Panc1 (cell line): ENCODE data around the gene MED9. TPM values are rescaled to one million over a fixed set of nuclear protein-coding genes. Genes with fewer than 3 reads are reported as not detected.

Source experiments
- ATAC-seq: fragments of 200-7000 bp; cut with Tn5 transposase; 2 replicates; pipeline ENCODE4 v1.9.1; 2020; ENCODE audit warnings: mild to moderate bottlenecking, moderate library complexity
- BruUV-seq: library from RNA; stranded (reverse); fragments of 400-500 nt; replicated peaks from 2 replicates; lab custom pipeline; 2021; lab: Mats Ljungman, UMichigan
- CTCF ChIA-PET: fragments of 300-600 bp; sonication (Branson Sonifier 250); formaldehyde crosslinking; loops from one replicate; lab custom pipeline; 2022; ENCODE audit warnings: antibody characterized with exemption; lab: Charles Lee
- POLR2A ChIA-PET: fragments of 300-600 bp; sonication (Branson Sonifier 250); formaldehyde crosslinking; loops from one replicate; lab custom pipeline; 2022; ENCODE audit warnings: antibody characterized with exemption; lab: Charles Lee
- DNase-seq: peaks from one replicate; pipeline ENCODE4 v3.0.0-alpha.2; 2010; ENCODE audit warnings: low read depth, low spot score
- H3K27ac ChIP-seq: 2 replicates; pipeline ENCODE4 v1.5.1; 2011; ENCODE audit warnings: mild to moderate bottlenecking, low read length, inconsistent platforms
- H3K27me3 ChIP-seq: fragments of 200-500 bp; sonication (Bioruptor generic); 2 replicates; pipeline ENCODE4 v1.6.0; 2014; ENCODE audit warnings: low read length, inconsistent platforms; ENCODE audit not compliant: control insufficient read depth, insufficient read depth
- H3K36me3 ChIP-seq: fragments of 200-500 bp; sonication (Bioruptor generic); 2 replicates; pipeline ENCODE4 v1.5.1; 2014; ENCODE audit warnings: inconsistent platforms, mild to moderate bottlenecking, low read length, moderate library complexity; ENCODE audit not compliant: control insufficient read depth, insufficient read depth
- H3K4me1 ChIP-seq: 2 replicates; pipeline ENCODE4 v1.5.1; 2011; ENCODE audit warnings: inconsistent platforms, mild to moderate bottlenecking, low read length, moderate library complexity; ENCODE audit not compliant: control insufficient read depth, insufficient read depth
- H3K4me3 ChIP-seq, 2 experiments: 2 replicates each; pipeline ENCODE4 v1.5.1; 2011 to 2012; ENCODE audit warnings: low read depth in 2 of 2, low read length in 2 of 2, mild to moderate bottlenecking in 2 of 2, inconsistent platforms in 1 of 2, moderate library complexity in 1 of 2
- H3K9me3 ChIP-seq: fragments of 200-500 bp; sonication (Bioruptor generic); 2 replicates; pipeline ENCODE4 v1.5.1; 2014; ENCODE audit warnings: low read depth, mild to moderate bottlenecking, inconsistent platforms, low read length, moderate library complexity; ENCODE audit not compliant: control insufficient read depth, insufficient read depth
- POLR2AphosphoS5 ChIP-seq: IDR thresholded peaks from 2 replicates; pipeline ENCODE4 v1.6.1; 2012; ENCODE audit warnings: mild to moderate bottlenecking, low read depth, low read length, moderate library complexity
- REST ChIP-seq, 2 experiments: IDR thresholded peaks; 2 replicates each; pipeline ENCODE4 v1.6.1; 2011 to 2012; ENCODE audit warnings: low read depth in 2 of 2, control low read depth in 1 of 2, low read length in 1 of 2, mild to moderate bottlenecking in 1 of 2, moderate library complexity in 1 of 2; ENCODE audit not compliant: insufficient read depth in 1 of 2
- SIN3A ChIP-seq: IDR thresholded peaks from 2 replicates; pipeline ENCODE4 v1.6.1; 2012; ENCODE audit warnings: low read depth, mild to moderate bottlenecking, low read length, moderate library complexity, borderline replicate concordance; ENCODE audit not compliant: insufficient read depth
- TCF7L2 ChIP-seq: IDR thresholded peaks from 2 replicates; pipeline ENCODE4 v1.6.1; 2011; ENCODE audit warnings: mild to moderate bottlenecking, low read depth, low read length, inconsistent platforms
- in situ Hi-C: cut with HindIII; loops from 2 replicates; pipeline ENCODE4 v1.10.0; 2016; ENCODE audit warnings: low sequenced_read_pairs, low pct_unique_long_range_greater_than_20kb
- intact Hi-C: fragments of 100-400 bp; cut with micrococcal nuclease; formaldehyde crosslinking; loops from one replicate; pipeline ENCODE4 v1.10.0; 2022; ENCODE audit not compliant: unreplicated experiment
- total RNA-seq: library from RNA; stranded (reverse); gene quantifications from one replicate; pipeline ENCODE4 v1.2.1, GENCODE V29; 2021; ENCODE audit not compliant: unreplicated experiment
- TF ChIP-seq, protein P1 (sequence below): fragments of 450-650 bp; IDR thresholded peaks from 2 replicates; pipeline ENCODE4 v1.5.1; 2017; ENCODE audit warnings: mild to moderate bottlenecking

Gene MED9
- total RNA-seq, 1 experiment from 2014 or later: 11.1 TPM

DNA sequence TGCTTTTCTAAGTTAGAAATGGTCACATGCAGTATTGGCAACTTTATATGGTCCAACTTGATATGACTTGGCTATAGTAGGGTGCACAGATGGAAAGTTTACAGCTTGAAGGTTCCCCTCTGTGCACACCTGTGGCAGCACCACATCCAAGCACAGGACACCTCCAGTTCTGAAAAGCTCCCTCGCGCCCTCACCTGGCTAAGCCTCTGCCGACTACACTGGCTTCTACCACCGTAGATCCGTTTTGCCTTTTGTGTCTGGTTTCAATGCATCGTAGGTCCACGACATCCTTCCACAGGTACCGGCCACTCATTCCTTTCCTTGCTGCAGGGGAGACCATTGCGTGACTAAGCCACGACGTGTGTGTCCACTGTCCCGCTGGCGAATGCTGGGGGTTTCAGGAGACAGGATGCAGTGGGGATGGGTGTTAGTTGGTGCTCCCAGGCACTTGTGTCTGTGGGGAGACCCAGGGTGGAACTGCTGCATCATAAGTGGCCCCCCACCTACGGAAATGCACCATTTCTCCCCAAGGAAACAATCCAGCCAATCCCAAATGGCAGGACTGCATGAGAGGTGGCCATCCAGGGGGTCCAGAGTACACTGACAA, 24.3 kb downstream of the MED9 start:
- no TSS peak for BruUV-seq
- ChIA-PET POLR2A (no interaction called here), CTCF (no interaction called here)
- ATAC-seq (no peak), DNase-seq (no peak)
- H3K27me3 ChIP-seq: no peaks in the 10 kb centered on the region
- H3K4me1 ChIP-seq: no peaks in the 10 kb centered on the region; the same call in 1 of the 2 replicates
- H3K4me3 ChIP-seq: no peak overlapping the region
- in situ Hi-C loops (no loop called here), intact Hi-C loops (no loop called here)
- TF ChIP-seq REST (IDR thresholded peaks at IDR 0.05; ENCODE audit: insufficient read depth in 1 of 2, low read depth in 2 of 2, low read length in 1 of 2) (no peak), SIN3A (no peak), POLR2AphosphoS5 (no peak), TCF7L2 (no peak)
- TF ChIP-seq, protein P1, sequence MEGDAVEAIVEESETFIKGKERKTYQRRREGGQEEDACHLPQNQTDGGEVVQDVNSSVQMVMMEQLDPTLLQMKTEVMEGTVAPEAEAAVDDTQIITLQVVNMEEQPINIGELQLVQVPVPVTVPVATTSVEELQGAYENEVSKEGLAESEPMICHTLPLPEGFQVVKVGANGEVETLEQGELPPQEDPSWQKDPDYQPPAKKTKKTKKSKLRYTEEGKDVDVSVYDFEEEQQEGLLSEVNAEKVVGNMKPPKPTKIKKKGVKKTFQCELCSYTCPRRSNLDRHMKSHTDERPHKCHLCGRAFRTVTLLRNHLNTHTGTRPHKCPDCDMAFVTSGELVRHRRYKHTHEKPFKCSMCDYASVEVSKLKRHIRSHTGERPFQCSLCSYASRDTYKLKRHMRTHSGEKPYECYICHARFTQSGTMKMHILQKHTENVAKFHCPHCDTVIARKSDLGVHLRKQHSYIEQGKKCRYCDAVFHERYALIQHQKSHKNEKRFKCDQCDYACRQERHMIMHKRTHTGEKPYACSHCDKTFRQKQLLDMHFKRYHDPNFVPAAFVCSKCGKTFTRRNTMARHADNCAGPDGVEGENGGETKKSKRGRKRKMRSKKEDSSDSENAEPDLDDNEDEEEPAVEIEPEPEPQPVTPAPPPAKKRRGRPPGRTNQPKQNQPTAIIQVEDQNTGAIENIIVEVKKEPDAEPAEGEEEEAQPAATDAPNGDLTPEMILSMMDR: no peak
- H3K36me3 ChIP-seq: no peaks in the 10 kb centered on the region
- H3K9me3 ChIP-seq: no peaks in the 10 kb centered on the region
- no peak overlapping the region for H3K27ac ChIP-seq

GRCh38 chr17:17502741-17503565, 26.2 kb downstream of the MED9 start:
- CTCF ChIA-PET: no interaction called here
- ATAC-seq (no peak), DNase-seq (no peak)
- POLR2A ChIA-PET: no interaction called here
- H3K27me3 ChIP-seq: no peaks in the 10 kb centered on the region
- H3K4me3 ChIP-seq: no peak overlapping the region
- no peaks in the 10 kb centered on the region for H3K36me3 ChIP-seq
- in situ Hi-C loops (no loop called here), intact Hi-C loops (no loop called here)
- no TSS peak for BruUV-seq
- no peak overlapping the region for H3K27ac ChIP-seq
- TF ChIP-seq POLR2AphosphoS5: no peak
- TF ChIP-seq REST (IDR thresholded peaks at IDR 0.05; ENCODE audit: insufficient read depth in 1 of 2, low read depth in 2 of 2, low read length in 1 of 2): no peak
- TF ChIP-seq TCF7L2: no peak
- TF ChIP-seq, protein P1: no peak
- no peak for TF ChIP-seq SIN3A
- H3K9me3 ChIP-seq: no peaks in the 10 kb centered on the region
- no peaks in the 10 kb centered on the region for H3K4me1 ChIP-seq
